Stimulated activated CD8-positive, alpha-beta memory T cell treated with anti-CD3 and anti-CD28 coated beads, Interleukin-4, amount 100 ng/mL, for 4 hours (primary cell): ENCODE data around the gene SH2D6.
"Not testable (repeated sequence)": the region's sequence is repeated elsewhere in the genome, so short reads cannot be mapped to it uniquely, and the experiment has no call there.

Source experiments
- DNase-seq, 2 donors: peaks; one replicate each; pipeline ENCODE4 v3.0.0-alpha.2; 2020; ENCODE audit warnings: low read depth in 2 of 2, low spot score in 1 of 2

The SH2D6 gene

GRCh38 chr2:85468096-85468703 is 49.7 kb downstream of the SH2D6 start:
- DNase-seq, result no peak

GRCh38 chr2:85468704-85469349 is 50.3 kb downstream of the SH2D6 start:
- no peak for DNase-seq

DNA sequence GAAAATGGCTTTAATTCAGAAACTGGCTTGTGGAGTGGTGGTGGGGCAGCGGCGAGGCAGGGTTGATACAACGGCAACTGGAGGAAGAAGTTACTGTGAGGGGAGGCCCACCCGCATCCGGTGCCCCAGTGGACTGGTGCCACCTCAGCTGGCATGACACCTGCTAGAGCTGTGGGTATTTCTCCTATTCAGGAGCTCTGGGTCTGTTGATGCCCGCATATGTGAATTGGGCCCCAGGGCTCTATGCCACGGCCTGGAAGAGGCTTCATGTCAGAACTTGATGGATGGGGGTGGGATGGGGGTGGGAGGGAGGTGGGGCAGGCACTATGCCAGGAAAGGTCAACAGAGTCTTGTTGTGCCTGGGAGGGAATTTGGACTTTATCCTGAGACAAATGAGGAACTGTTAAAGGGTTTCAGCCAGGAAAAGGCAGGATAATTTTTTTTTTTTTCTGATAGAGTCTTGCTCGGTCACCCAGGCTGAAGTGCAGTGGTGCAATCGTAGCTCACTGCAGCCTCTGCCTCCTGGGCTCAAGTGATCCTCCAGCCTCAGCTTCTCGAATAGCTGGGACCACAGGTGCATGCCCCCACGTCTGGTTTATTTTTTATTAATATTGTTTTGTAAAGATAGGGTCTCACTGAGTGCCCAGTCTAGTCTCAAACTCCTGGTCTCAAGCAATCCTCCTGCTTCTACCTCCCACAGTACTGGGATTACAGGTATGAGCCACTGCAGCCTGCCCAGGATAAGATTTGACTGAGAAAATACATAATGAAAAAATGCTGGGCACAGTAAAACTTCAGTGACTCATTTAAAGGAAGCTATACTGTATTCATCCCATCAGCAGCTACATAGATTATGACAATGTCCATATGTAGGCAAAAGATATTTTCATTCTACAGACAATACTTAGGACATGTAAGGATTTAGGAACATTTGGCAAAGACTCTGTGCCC is 52.6 kb downstream of the SH2D6 start:
- no peak for DNase-seq

DNA sequence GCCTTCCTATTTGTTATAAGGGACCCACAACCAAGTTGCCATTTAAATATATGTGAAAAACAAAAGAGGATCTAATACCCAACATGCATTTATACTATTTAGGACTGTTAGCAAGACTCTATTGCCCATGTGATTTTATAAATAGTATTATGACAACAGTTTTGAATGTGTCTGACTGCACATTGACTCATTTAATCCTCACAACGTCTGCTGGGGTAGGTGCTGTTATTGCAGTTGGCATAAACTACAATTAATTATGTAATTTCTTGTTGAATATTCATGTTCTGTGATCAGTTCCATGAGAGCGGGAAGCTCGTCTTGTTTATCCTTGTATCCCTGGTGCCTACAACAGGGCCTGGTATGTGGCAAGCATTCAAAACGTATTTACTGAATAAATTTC is 53.7 kb downstream of the SH2D6 start:
- no peak for DNase-seq

- no peak for DNase-seq
These were observed 57.4 kb downstream of the SH2D6 start for GRCh38 chr2:85475799-85476490.

GRCh38 chr2:85476624-85477023 is 58.1 kb downstream of the SH2D6 start:
- no peak for DNase-seq

DNA sequence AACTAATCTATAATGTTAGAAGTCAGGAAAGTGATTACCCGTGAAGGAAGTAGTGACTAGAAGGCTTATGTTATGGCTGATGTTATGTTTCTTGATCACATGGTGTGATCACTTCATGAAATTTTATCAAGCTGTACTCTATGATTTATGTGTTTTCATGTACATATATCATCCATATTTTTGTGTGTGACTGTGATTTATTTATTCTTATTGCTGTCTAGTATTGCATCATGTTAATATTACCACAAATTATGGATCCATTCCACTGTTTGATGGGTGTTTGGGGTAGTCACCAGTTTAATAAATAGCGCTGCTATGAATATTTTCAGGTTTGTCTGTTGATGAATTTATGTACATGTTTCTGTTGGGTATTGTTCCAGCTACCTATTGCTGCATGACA is 59.4 kb downstream of the SH2D6 start:
- no peak for DNase-seq

- DNase-seq, result no peak
These were observed 63.6 kb downstream of the SH2D6 start for GRCh38 chr2:85481818-85482777.

- not testable (repeated sequence) for DNase-seq
These were observed 66.1 kb downstream of the SH2D6 start for GRCh38 chr2:85484615-85485014.

- DNase-seq, result no peak
These were observed 67.3 kb downstream of the SH2D6 start for GRCh38 chr2:85485815-85486214.
